Measurements from ENCODE around the gene ACO2.

GRCh38 chr22:41488076-41488475 lies 19.2 kb downstream of the ACO2 start:
- TF ChIP-seq CTCF (IDR thresholded peaks at IDR 0.05) (no peak), EP300 (IDR thresholded peaks at IDR 0.05) (no peak), POLR2AphosphoS5 (IDR thresholded peaks at IDR 0.05) (no peak), POLR2A (IDR thresholded peaks at IDR 0.05) (no peak)
